GM10248 (cell line): ENCODE measurements around the gene PTPRQ.

ENCODE experiments used
- CTCF ChIA-PET: fragments of 300-600 bp; sonication (Branson Sonifier 250); formaldehyde crosslinking; extraction: SDS; loops from one replicate; lab custom pipeline; 2021; ENCODE audit warnings: antibody characterized with exemption; lab: Yijun Ruan, JAX
- POLR2A ChIA-PET: fragments of 350-650 bp; sonication (Branson Sonifier 250); formaldehyde crosslinking; extraction: SDS; loops from one replicate; lab custom pipeline; 2020; ENCODE audit warnings: antibody characterized with exemption; lab: Yijun Ruan, JAX
- DNase-seq: peaks from one replicate; pipeline ENCODE4 v3.0.0; 2012; ENCODE audit errors: extremely low spot score
- TF ChIP-seq, protein P1 (sequence below): IDR thresholded peaks from 2 replicates; pipeline ENCODE4 v1.5.1; 2012; ENCODE audit warnings: mild to moderate bottlenecking, low read depth; ENCODE audit errors: extremely low read depth, missing control alignments, control extremely low read depth

PTPRQ gene

DNA sequence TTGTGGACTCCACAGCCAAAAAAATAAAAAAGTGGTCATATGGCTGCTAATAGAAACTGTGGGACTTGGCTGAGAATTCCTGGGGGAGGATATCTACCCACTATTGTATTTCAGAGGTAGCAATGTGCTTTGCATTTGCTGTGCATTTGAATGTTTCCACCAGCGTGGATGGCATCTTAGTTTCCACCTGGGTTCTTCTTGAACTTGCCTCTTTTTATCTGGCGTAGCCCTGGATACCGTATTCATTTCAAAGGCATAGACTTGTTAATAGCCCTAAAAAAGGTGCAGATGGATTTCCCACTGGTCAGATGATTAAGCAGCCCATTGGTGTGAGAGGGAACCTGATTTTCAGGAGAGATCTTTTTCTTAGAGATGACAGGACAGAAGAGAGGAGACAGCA, 270.8 kb downstream of the PTPRQ start:
- CTCF ChIA-PET, result no interaction called here

DNA sequence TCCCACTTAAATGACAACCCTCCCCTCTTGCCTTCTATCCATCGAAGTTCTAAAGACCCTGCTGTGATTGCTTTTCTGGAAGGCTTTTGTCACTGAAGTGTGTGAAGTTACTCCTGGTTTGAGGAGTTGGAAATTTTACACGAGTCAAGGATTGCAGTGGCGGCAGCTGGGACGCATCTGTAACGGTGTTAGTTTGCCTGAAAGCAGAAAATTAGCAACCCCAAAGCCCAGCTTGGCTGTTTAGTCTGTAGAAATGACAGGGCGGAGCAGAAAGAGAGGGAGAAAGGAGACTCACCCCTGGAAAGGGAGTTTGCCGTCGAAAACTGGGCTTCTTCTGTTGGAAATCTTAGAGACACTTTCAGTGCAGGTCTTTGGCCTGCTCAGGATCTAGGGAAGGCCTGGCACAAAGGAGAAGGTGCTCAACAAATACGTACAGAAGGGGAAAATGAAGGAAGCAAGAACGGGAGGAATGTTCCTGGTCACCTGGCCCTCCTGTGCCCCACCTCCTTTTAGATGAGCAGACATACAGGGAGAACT, 271.7 kb downstream of the PTPRQ start:
- CTCF ChIA-PET, result interaction anchor here (0.8 to 1.2 kb wide), 2 partner anchors 10 to 270 kb away, joined by 3 to 4 read pairs; no protein-coding TSS in a partner anchor
- DNase-seq, result no peak
- POLR2A ChIA-PET, result no interaction called here
- TF ChIP-seq, protein P1, sequence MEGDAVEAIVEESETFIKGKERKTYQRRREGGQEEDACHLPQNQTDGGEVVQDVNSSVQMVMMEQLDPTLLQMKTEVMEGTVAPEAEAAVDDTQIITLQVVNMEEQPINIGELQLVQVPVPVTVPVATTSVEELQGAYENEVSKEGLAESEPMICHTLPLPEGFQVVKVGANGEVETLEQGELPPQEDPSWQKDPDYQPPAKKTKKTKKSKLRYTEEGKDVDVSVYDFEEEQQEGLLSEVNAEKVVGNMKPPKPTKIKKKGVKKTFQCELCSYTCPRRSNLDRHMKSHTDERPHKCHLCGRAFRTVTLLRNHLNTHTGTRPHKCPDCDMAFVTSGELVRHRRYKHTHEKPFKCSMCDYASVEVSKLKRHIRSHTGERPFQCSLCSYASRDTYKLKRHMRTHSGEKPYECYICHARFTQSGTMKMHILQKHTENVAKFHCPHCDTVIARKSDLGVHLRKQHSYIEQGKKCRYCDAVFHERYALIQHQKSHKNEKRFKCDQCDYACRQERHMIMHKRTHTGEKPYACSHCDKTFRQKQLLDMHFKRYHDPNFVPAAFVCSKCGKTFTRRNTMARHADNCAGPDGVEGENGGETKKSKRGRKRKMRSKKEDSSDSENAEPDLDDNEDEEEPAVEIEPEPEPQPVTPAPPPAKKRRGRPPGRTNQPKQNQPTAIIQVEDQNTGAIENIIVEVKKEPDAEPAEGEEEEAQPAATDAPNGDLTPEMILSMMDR, result no peak

More for the DNA sequence above, 270.8 kb downstream of the PTPRQ start:
- POLR2A ChIA-PET, result no interaction called here
- TF ChIP-seq, protein P1, result no peak
- DNase-seq, result no peak

DNA sequence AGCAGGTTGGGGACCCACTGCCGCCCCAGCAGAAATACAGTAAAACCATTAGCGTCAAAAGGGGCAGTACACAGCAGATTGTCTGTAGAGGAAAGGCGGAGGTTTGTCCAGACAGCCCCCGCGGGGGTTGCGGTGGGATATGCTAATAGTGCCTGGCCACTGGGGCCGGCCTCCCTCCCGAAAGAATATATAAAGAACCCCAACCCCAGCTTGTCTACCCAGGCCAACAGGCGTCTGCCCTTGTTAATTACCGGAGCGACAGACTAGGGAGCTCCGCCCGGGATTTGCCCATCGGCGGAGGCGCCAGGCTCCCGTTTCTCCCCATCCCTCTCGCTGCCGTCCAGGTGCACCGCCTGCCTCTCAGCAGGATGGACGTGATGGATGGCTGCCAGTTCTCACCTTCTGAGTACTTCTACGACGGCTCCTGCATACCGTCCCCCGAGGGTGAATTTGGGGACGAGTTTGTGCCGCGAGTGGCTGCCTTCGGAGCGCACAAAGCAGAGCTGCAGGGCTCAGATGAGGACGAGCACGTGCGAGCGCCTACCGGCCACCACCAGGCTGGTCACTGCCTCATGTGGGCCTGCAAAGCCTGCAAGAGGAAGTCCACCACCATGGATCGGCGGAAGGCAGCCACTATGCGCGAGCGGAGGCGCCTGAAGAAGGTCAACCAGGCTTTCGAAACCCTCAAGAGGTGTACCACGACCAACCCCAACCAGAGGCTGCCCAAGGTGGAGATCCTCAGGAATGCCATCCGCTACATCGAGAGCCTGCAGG, 272.8 kb downstream of the PTPRQ start, which contains the start of gene MYF5:
Gene MYF5 (plus strand): TSS at position 217 of the 774 bp plus-strand sequence. CDS start 152 bp downstream, at position 369.
- CTCF ChIA-PET, result interaction anchor here (1.2 kb wide), 1 partner anchor 8 kb away, joined by 4 read pairs; no protein-coding TSS in a partner anchor
- DNase-seq, result no peak
- TF ChIP-seq, protein P1, result no peak
- POLR2A ChIA-PET, result no interaction called here

DNA sequence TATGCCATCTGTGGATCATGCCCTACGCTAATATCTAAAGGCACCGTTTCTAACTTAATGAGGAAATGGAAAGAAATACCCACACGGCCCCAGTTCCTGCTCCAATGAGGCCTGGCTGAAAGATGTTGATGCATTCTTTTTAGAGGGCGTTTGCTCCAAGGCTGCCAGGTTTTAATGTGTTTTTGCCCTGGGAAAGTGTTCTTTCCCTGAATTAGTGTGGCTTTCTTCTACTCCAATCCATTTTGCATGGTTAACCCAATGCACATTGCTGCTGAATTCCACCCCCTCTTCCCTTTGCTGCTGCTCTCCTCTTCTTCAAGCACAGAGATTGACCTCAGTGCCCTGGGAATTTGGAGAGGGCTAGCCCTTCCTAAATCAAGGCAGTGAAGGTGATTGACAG, 273.8 kb downstream of the PTPRQ start:
- POLR2A ChIA-PET, result no interaction called here
- DNase-seq, result no peak
- TF ChIP-seq, protein P1, result no peak
- CTCF ChIA-PET, result no interaction called here

DNA sequence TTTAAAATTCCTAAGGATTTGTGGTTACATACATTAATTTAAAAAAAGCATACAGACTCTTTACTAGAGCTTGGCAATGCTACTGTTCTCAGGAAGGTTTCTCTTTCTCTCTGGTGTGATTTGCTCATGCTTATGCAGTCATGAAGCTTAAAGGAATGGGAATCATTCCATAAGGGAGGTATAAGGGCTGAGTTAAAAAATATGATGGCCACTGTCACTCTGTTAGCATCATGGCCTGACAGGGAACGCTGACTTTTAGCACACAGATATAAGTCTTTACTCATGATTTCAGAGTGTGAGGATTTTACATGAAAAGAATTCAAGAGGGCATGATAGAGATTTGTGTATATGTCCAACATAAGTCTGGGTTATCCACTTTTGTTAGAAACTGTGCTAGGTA, 276.5 kb downstream of the PTPRQ start:
- no peak for DNase-seq
- ChIA-PET CTCF (interaction anchor here (1.1 kb wide), 1 partner anchor 10 kb away, joined by 4 read pairs; no protein-coding TSS in a partner anchor), POLR2A (no interaction called here)
- TF ChIP-seq, protein P1, result no peak

DNA sequence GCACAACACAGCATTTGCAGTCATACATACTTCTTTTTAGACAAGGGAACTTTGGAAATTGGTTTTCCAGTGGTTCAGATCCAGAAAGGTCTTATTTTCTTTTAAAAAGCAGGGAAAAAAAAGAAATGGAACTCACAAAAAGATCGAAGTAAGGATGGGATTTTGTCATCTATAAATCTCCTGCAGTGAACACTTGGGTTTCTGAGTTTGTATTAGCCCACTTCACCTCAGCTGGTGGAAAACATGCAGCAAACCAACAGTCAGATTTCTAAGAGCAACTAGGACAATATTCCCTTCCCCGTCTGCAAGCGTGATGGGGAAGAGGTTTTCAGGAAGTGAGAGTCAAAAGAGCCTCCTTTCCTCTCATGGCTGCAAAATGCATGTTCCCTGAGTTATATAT, 277.3 kb downstream of the PTPRQ start:
- DNase-seq, result no peak
- CTCF ChIA-PET, result no interaction called here
- TF ChIP-seq, protein P1, result no peak
- POLR2A ChIA-PET, result no interaction called here
